Lung microvascular endothelial cell (primary cell): ENCODE measurements around the gene KPNB1. TPM values are rescaled to one million over a fixed set of nuclear protein-coding genes. Genes with fewer than 3 reads are reported as not detected.

ENCODE experiments used
- DNase-seq, 2 donors: peaks; one replicate each; pipeline versions ENCODE4 v3.0.0 to v3.0.0-alpha.2; 2010; ENCODE audit warnings: low read depth in 2 of 2
- total RNA-seq: library from RNA; depleted of rRNA; stranded (reverse); fragments of >200 nt; gene quantifications from 2 replicates; pipeline ENCODE4 v1.2.1, GENCODE V29; 2014

Gene KPNB1
- total RNA-seq, 1 donor from 2014 or later = 167 TPM

- DNase-seq = peak in 1 of 2 donors; percentile 29
Measured at GRCh38 chr17:47636273-47637030, 13.3 kb upstream of the KPNB1 start.

GRCh38 chr17:47638903-47639302, 10.8 kb upstream of the KPNB1 start:
- DNase-seq = no peak

GRCh38 chr17:47640076-47640475, 9.6 kb upstream of the KPNB1 start:
- DNase-seq = no peak

- no peak for DNase-seq
Measured at GRCh38 chr17:47641202-47641601, 8.5 kb upstream of the KPNB1 start.

GRCh38 chr17:47643116-47643515, 6.6 kb upstream of the KPNB1 start:
- no peak for DNase-seq

- no peak for DNase-seq
Measured at GRCh38 chr17:47644324-47644723, 5.4 kb upstream of the KPNB1 start.

- DNase-seq = no peak
Measured at GRCh38 chr17:47649972-47650524, 329 bp downstream of the KPNB1 start.

GRCh38 chr17:47650525-47651522, 1.1 kb downstream of the KPNB1 start:
- DNase-seq = peak; percentile 98 to 99

GRCh38 chr17:47651704-47652103, 2.0 kb downstream of the KPNB1 start:
- DNase-seq = no peak

GRCh38 chr17:47652570-47652969, 2.9 kb downstream of the KPNB1 start:
- DNase-seq = peak; percentile 19 to 40

- no peak for DNase-seq
Measured at GRCh38 chr17:47653442-47653841, 3.7 kb downstream of the KPNB1 start.

GRCh38 chr17:47654991-47655390, 5.3 kb downstream of the KPNB1 start:
- DNase-seq = peak in 1 of 2 donors; percentile 24

- DNase-seq = peak; percentile 45 to 57
Measured at GRCh38 chr17:47660064-47660492, 10.4 kb downstream of the KPNB1 start.

GRCh38 chr17:47663912-47664623, 14.3 kb downstream of the KPNB1 start:
- DNase-seq = peak; percentile 70 to 79

- DNase-seq = no peak
Measured at GRCh38 chr17:47664624-47664941, 14.9 kb downstream of the KPNB1 start.

GRCh38 chr17:47665655-47666054, 15.9 kb downstream of the KPNB1 start:
- DNase-seq = no peak

- DNase-seq = no peak
Measured at GRCh38 chr17:47669081-47669480, 19.4 kb downstream of the KPNB1 start.

- no peak for DNase-seq
Measured at GRCh38 chr17:47670064-47670463, 20.3 kb downstream of the KPNB1 start.

GRCh38 chr17:47674499-47674898, 24.8 kb downstream of the KPNB1 start:
- DNase-seq = no peak

GRCh38 chr17:47675380-47676198, 25.9 kb downstream of the KPNB1 start:
- DNase-seq = no peak

GRCh38 chr17:47676199-47676472, 26.4 kb downstream of the KPNB1 start:
- no peak for DNase-seq
